Bronchial smooth muscle cell (primary cell): ENCODE measurements around the gene SLC39A5. TPM values are rescaled to one million over a fixed set of nuclear protein-coding genes. Genes with fewer than 3 reads are reported as not detected.

Source experiments
- total RNA-seq: library from RNA; depleted of rRNA; stranded (reverse); fragments of >200 nt; gene quantifications from 2 replicates; pipeline ENCODE4 v1.2.1, GENCODE V29; 2014

The SLC39A5 gene
- total RNA-seq = 0.26 and 0.47 TPM in 2 replicates

GRCh38 chr12:56229916-56230431, at the start of gene SLC39A5:
SLC39A5 (plus strand) TSS chr12:56230051; CDS start chr12:56231275, 1,224 bp downstream.

GRCh38 chr12:56189099-56189917, 40.5 kb upstream of the SLC39A5 start, which contains the start of gene SMARCC2:
SMARCC2 (minus strand) TSS chr12:56189483; CDS start chr12:56189461, 22 bp downstream.

GRCh38 chr12:56221757-56222530, 7.9 kb upstream of the SLC39A5 start, which contains the start of gene RNF41:
RNF41 (minus strand) TSS chr12:56221922; CDS start chr12:56214047, 7,875 bp downstream.

GRCh38 chr12:56224102-56224701, 5.6 kb upstream of the SLC39A5 start, which contains the start of gene NABP2:
NABP2 (plus strand) TSS chr12:56224342; CDS start chr12:56224857, 515 bp downstream.

GRCh38 chr12:56258068-56258819, 28.4 kb downstream of the SLC39A5 start, which contains the start of gene ANKRD52:
ANKRD52 (minus strand) TSS chr12:56258384; CDS start chr12:56258269, 115 bp downstream.

GRCh38 chr12:56266693-56267442, 37.0 kb downstream of the SLC39A5 start, which contains the start of gene COQ10A:
COQ10A (plus strand) TSS chr12:56266942; CDS start chr12:56267119, 177 bp downstream.

Other genes starting within 250 kb of the SLC39A5 start
- 12.2 and 13.1 TPM in 2 replicates for gene SUOX, start 232.8 kb upstream of the SLC39A5 start, total RNA-seq
- gene IKZF4, start 209.0 kb upstream of the SLC39A5 start, total RNA-seq = 1.4 and 1.6 TPM in 2 replicates
- gene RPS26, start 188.1 kb upstream of the SLC39A5 start, total RNA-seq = 94.3 and 144 TPM in 2 replicates
- 0.63 and 0.94 TPM in 2 replicates for gene ERBB3, start 149.9 kb upstream of the SLC39A5 start, total RNA-seq
- 86.1 and 108 TPM in 2 replicates for gene PA2G4, start 125.5 kb upstream of the SLC39A5 start, total RNA-seq
- gene RPL41, start 113.4 kb upstream of the SLC39A5 start, total RNA-seq = 3,876 and 6,422 TPM in 2 replicates
- 6.0 and 8.2 TPM in 2 replicates for gene ZC3H10, start 111.8 kb upstream of the SLC39A5 start, total RNA-seq
- 138 and 202 TPM in 2 replicates for gene ESYT1, start 101.8 kb upstream of the SLC39A5 start, total RNA-seq
- gene MYL6B, start 77.5 kb upstream of the SLC39A5 start, total RNA-seq = 124 and 137 TPM in 2 replicates
- 2,436 and 3,376 TPM in 2 replicates for gene MYL6, start 71.7 kb upstream of the SLC39A5 start, total RNA-seq
- gene SMARCC2, start 40.6 kb upstream of the SLC39A5 start, total RNA-seq = 46.7 and 55.5 TPM in 2 replicates
- gene RNF41, start 8.1 kb upstream of the SLC39A5 start, total RNA-seq = 81.8 and 103 TPM in 2 replicates
- gene NABP2, start 5.7 kb upstream of the SLC39A5 start, total RNA-seq = 26.0 and 27.6 TPM in 2 replicates
- 8.4 and 15.8 TPM in 2 replicates for gene ANKRD52, start 28.3 kb downstream of the SLC39A5 start, total RNA-seq
- 9.1 and 10.2 TPM in 2 replicates for gene COQ10A, start 36.9 kb downstream of the SLC39A5 start, total RNA-seq
- 55.3 and 69.0 TPM in 2 replicates for gene CS, start 70.3 kb downstream of the SLC39A5 start, total RNA-seq
- gene CNPY2, start 85.9 kb downstream of the SLC39A5 start, total RNA-seq = 68.4 and 84.2 TPM in 2 replicates
- gene PAN2, start 103.9 kb downstream of the SLC39A5 start, total RNA-seq = 21.8 and 27.2 TPM in 2 replicates
- gene IL23A, start 108.8 kb downstream of the SLC39A5 start, total RNA-seq = 0.09 TPM in 1 of 2 replicates, not detected in the other
- 276 and 289 TPM in 2 replicates for gene STAT2, start 130.1 kb downstream of the SLC39A5 start, total RNA-seq
- gene APOF, start 132.8 kb downstream of the SLC39A5 start, total RNA-seq = not detected in 2 replicates
- 2.5 and 4.1 TPM in 2 replicates for gene TIMELESS, start 219.4 kb downstream of the SLC39A5 start, total RNA-seq
- gene MIP, start 224.6 kb downstream of the SLC39A5 start, total RNA-seq = not detected in 2 replicates
- gene SPRYD4, start 238.5 kb downstream of the SLC39A5 start, total RNA-seq = 0.94 and 1.6 TPM in 2 replicates